T-helper 1 cell treated with Interleukin-12 subunit alpha and Interleukin-12 subunit beta and Interleukin-4 antibody, amounts not matched to agents 30 ng/mL and 1 ng/mL, for 36 hours (primary cell): ENCODE measurements around the gene MAFF. TPM values are rescaled to one million over a fixed set of nuclear protein-coding genes. Genes with fewer than 3 reads are reported as not detected.

Experiments used
- intact Hi-C: fragments of 100-400 bp; cut with micrococcal nuclease; formaldehyde crosslinking; loops from one replicate; pipeline ENCODE4 v1.15.1; 2024
- total RNA-seq: library from RNA; stranded (reverse); gene quantifications from 2 replicates; pipeline ENCODE4 v1.2.3, GENCODE V29; 2022

MAFF gene
- total RNA-seq, 1 donor from 2014 or later, result 5.2 TPM

DNA sequence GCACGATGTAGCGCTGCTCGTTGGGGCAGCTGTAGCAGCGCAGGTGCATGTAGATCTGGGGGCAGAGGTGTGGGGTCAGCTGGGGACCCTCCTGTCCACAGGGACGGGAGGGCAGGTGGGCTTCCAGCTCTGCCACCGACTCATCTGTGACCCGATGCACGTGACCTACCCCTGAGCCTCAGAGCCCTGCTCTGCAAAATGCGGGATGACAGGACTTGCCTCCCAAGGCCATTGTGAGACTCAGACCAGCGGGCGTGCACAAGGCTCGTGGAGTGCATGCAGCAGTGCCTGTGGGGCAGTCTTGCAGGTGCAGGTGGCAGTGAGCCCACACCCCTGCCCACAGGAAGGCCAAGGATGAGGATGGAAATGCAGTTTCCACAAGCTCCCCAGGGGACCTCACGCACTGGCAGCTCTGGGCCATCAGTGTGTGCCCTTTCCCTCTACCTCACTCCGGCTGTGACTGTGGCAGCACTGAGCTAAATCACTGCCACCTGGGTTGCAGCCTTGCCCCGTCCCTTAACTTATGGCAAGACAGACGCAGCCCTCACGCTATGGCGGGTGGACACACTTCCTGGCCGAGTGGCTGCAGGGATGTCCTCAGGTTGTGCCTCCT lies 44.4 kb downstream of the MAFF start:
- intact Hi-C loops, result no loop called here

DNA sequence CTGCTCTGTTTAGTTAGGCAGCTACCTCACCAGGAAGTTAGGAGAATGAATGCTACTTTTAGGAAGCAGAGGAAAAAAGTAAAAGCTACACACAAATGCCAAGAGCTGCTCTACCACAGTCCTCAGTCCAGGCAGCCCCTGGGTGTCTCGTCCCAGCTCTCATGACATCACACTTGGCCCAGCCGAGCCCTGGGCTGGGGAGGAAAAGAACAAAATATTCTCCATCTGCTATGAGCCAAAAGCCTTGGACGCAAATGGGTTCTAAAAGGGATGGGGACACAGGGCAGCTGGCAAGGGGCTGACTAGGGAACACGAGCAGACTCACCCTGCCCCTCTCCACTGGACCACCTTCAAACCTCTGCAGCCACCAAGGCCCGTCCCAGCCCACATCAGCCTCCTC lies 44.9 kb downstream of the MAFF start:
- intact Hi-C loops, result no loop called here

DNA sequence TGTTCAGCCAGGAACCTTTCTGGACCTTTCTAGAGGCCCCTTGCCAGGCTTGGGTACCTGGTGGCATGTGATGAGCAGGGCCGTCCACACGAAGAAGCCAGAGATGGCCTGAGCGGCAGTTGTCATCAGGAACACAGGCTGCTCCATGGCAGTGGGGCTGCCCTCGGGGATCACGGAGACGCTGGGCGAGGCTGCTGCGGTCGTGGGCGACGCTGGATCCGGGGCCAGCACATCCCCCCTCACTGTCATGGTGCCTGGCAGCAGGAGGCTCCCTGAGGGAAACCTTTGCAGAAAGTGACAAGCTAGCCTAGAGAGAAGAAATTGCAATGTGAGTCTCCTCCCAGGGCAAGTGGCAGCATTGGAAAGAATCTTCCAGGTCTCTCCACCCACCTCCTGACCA lies 45.9 kb downstream of the MAFF start:
- intact Hi-C loops, result no loop called here

DNA sequence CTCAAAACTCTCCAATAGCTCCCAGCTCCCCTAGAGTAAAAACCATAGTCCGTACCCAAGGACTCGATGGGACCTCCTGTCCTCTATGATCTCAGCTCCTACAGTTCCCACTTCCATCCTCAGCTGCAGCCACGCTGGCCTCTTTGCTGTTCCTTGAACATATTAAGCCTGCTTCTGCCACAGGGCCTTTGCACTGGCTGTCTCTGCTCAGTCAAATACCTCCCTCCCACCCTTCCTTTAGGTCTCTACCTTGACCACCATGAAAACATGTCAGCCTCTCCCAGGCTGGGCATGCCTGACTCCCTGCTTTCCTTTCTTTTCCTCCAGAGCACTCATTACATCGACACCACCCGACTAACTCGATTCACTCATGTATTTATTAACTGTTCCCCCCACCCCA lies 46.5 kb downstream of the MAFF start:
- intact Hi-C loops, result no loop called here

DNA sequence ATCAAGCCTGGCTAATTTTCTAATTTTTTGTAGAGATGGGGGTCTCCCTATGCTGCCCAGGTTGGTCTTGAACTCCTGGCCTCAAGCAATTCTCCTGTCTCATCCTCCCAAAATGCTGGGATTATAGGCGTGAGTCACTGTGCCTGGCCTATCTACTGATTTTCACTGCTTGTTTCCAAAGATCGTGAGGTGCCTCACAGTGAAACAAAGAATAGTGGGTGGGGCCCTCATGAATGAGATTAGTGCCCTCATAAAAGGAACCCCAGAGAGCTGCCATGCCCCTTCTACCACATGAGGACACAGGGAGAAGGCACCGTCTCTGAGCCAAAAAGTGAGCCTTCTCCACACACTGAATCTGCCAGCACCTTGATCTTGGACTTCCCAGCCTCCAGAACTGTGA lies 47.5 kb downstream of the MAFF start:
- intact Hi-C loops, result no loop called here

DNA sequence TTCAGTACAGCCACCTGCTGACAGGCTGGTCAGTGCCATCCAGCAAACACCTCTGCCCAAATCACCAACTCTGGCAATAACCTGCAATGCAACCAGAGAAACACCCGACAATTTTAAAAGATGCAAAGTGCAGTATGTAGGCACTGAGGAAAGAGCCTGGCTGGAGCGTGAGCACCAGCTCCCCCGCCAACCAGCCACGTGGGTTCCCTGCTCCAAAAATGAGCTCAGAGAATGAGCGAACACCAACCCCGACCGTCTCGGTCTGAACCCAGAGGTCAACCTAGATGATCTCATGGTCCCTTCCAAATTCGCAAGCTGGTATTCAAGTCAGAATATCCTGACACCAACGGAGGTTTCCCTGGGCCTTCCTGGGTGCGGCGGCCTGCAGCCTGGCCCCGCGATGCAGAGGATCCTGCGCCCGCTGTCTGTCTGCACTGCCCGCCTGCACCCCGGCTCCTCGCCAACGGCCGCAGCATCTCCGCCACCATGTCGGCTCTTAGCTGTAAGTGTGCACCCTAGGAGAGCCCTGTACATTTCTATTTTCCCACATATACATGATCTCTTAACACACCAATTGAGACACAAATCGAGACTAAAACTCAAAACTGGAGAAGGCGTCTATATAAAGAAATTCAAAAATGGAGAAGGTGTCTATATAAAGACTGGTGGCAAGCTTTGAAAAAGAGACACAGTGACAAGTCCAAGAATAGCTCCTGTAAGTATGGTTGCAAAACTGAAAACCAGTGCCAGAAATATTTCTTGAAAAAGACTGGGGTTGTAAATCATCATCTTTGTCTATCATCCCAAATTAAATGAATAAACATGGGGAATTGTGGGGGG lies 48.2 kb downstream of the MAFF start:
- intact Hi-C loops, result no loop called here

DNA sequence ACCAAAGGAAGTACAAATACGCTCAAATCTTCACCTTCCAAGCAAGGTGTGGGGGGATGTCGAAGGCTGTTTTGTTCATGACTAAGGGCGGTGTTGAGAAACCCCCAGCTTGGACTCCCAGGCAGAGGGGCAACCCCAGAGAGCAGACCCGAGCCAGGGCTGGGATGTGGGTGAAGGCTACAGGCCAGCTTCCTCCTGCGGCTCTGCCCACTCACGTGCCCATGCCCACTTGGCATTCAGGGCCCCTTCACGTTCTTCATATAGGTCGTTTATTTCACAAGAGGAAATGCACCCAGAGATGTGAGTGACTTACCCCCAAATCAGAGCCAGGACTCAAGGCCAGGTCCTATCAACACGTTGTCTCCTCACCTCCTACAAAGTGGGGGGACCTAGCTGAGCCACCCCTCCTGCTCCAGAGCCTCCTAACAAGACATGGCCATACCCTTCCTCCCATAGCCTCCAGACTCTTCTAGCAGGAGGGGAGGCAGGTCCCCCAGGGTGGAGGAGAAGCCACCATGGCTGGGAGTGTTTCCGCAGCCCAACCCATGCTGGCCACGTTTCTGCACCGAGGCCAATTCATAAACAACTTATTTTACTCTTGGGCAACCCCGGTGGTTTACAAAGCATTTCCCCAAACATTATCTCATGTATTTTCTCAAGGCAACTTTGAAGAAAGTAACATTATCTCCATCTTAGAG lies 49.0 kb downstream of the MAFF start:
- intact Hi-C loops, result no loop called here

DNA sequence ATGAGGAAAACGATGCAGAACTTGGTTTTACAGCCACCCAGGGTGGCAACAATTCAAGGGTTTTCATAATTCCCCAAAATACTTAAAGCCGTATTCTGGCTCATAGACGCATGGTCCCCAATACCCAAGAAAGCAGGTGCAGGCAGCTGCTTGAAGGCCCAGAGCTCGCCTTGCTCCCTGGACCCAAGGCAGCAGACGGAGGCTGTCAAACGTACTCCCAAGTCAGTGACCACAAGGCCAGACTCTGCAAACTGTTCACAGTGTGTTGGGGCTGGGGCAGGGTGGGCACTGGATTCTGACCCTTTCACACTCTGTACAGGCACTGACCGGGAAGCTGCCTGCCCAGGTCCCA lies 49.5 kb downstream of the MAFF start:
- intact Hi-C loops, result no loop called here

DNA sequence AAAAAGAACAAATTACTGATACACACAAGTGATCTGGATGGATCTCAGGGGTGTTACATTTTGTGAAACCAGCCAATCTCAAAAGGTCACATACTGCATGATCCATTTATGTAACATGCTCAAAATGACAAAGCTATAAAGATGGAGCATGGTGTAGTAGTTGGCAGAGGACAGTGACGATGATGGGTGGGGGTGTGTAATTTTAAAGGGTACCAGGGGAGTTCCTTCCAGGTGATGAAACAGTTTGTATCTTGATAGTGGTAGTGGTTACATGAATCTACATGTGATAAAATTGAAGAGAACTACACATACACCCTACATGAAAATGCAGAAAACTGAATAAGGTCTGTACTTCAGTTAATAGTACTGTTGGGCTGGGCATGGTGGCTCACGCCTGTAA lies 53.9 kb downstream of the MAFF start:
- intact Hi-C loops, result no loop called here

DNA sequence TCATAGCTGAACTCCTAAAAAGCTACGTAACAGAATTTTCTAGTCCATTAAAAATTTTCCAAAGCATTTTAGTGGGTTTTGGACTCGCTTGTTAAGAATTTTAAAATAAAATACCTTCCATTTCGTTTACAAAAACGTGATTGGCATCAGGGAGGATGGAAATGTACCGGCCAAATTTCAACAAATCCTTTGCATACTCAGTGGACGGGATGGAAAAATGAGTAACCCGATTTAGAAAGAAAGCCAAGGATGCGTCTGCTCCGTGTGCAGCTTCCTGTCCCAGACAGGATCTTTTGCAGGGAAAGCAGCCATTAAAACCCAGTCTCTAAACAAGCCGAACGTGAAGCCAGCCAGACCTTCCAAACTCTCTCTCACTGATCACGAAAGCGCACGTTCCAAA lies 55.4 kb downstream of the MAFF start:
- intact Hi-C loops, result no loop called here

DNA sequence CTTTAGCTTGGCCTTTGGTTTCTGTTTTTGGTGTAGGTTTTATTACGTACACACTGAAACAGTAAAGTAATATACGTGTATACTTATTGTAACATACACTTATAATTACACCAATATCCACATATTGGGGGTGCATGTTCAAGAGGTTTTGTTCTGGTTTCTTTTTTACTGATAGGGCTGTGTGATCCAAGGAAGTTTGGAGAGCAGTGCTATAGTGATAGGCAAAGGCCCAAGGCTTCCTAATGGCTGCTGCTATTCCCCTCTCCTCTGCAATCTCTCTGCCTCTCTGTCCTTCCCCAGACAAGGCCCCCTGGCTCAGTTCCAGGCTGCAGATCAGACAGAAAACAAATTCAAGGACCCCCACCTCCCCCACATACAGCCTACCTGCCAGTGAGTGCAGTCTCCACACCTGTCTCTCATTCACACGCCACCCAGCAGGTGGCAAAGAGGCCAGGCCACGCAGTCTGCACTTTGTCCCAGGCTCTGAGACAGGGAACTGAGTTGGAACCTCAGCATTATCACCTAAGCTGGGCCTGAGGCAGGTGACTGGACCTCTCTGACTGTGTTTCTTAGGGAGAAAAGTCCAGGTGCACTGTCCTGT lies 56.0 kb downstream of the MAFF start:
- intact Hi-C loops, result no loop called here

DNA sequence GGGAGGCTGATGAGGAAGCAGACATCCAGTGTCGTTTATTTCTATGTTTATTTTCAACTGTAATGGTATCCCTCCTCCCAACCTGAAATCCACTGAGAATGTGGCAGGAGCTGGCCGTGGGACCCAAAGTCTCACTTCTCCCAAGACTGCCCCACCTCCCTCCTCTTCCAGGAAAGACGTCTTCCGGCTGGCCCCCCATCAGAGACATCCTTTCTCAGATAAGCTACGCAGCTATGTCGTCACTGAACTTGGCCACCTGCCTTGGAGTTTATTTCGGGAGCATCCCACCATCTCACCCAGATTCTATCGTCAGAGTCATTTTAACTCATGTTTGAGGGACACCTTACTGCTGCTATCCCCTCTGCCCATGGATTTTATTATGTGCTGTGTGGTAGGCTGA lies 57.1 kb downstream of the MAFF start:
- intact Hi-C loops, result no loop called here

DNA sequence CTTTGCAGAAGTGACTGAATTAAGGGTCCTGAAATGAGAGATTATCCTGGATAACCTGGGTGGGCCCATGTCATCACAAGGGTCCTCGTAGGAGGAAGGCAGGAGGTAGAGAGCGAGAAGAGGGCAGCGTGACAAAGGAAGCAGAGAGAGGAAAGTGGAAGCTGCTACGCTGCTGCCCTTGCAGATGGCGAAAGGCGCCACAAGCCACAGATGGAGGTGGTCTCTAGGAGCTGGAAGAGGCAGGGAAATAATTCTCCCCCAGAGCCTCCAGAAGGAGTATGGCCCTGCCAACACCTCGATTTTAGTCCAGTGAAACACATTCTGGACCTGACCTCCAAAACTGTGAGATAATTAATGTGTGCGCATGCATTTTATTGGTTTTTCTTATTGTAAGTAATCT lies 57.6 kb downstream of the MAFF start:
- intact Hi-C loops, result no loop called here

DNA sequence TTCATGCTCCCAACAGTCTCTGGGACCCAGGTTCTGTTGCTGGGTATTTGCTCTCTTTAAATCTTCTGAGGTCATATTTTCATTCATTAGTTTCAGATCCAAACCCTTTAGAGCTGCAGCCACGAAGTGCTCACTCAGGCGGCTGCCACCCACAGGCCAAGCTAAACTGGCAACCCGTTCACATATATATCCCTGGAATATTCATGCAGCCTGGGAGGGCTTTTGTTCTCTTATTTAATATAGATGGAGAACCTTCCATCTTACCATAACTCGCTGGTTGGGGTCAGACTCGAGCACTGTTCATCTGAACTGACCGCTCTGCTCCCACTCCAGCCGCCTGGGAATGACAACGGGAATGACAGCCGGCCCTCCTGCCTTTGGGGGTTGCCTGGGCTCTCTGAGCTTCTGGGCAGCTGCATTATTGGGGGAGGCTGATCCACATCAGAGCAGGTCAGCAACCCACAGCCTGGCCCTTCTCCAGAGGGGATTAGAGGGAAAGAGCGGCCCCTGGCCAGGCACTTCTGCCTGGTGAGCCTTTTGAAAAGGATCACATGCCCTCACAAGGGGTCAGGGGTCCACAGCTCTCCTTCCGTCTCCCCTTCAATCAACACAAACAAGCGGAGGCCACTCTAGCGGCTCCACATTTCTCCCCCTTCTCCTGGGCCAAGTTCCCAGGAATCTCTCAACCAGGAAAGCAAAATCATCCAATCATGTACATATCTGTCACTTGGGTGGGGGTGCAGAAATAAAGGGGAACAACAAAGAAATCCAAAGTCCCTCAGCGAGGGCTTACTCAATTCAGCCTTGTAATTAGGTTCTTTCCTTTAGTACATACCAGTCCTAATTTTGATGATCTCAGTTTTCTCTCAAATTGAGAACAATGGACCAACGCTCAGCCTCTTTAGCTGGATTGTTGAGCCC lies 59.2 kb downstream of the MAFF start:
- intact Hi-C loops, result no loop called here

DNA sequence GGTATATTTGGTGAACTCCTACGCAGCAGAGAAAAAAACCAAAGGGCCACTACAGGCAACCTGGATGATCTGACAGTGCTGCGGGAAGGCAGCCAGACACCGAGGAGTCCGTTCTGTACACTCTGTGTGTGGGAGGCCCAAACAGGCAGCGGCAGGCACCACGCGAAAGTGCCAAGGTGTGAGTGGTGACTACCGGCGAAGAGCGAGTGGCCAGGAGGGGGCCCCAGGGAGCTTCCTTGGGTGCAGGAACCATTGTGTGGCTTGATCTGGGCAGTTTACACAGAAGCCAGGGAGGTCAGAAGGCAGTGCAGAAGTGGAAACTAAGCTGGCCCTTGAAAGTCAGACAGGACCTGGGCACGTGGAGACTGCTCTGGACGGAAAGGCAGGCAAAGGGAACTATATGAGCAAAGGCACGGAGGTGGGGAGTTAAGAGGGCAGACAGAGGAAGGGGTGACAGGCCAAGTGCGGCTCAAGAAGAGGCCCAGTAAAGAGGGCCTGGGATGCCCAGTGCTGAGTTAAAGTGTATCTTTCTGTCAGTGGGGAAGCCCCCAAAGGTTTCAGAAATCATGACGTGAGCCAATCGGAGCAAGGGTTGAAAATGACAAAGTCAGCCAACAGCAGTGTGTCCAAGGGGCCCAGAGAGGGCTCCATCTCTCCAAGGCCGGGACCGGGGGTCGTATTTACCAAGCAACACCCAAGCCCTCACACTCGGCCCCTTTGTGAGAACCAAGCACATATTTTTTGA lies 60.4 kb downstream of the MAFF start:
- intact Hi-C loops, result loop anchor here (1.0 kb wide), 1 partner anchor 91 kb away; no protein-coding TSS in a partner anchor

DNA sequence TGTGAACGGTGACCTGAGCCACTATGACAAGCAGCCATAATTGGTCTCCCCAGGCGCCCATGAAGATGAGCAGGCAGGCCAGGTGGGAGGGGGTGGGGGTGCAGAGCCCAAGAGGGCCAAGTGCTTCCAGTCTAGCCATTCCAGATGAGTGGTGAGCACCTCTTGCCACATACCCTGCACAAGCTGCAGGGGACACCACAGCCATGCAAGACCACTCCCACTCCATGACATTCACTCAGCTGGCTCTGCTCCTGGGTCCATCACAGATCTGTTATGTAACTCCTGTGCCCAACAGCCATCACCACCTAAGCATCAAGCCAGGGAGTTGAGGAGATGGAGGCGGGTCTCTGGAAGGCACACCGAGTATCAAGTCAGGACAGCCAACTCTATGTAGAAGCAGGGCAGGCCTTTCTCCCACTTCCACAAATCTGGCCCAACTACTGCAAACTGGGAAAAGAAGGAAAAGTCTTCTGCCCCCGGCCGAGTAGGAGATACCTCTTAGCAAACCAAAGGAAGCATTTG lies 62.6 kb downstream of the MAFF start:
- intact Hi-C loops, result no loop called here
